HG03066 (cell line): ENCODE data around the gene PHAF1.

Experiments used
- ATAC-seq: cut with Tn5 transposase; IDR thresholded peaks from one replicate; pipeline ENCODE4 v1.9.1; 2021; ENCODE audit warnings: low read depth; ENCODE audit not compliant: unreplicated experiment

Gene PHAF1

GRCh38 chr16:67191995-67192681 is 82.4 kb downstream of the PHAF1 start, which contains the start of gene E2F4:
Gene E2F4, plus strand, starts transcription at chr16:67192155. Its CDS starts 73 bp downstream, at chr16:67192228.
- ATAC-seq = peak; percentile 89

- ATAC-seq = no peak
Measured at GRCh38 chr16:67192781-67193361, 83.1 kb downstream of the PHAF1 start.

DNA sequence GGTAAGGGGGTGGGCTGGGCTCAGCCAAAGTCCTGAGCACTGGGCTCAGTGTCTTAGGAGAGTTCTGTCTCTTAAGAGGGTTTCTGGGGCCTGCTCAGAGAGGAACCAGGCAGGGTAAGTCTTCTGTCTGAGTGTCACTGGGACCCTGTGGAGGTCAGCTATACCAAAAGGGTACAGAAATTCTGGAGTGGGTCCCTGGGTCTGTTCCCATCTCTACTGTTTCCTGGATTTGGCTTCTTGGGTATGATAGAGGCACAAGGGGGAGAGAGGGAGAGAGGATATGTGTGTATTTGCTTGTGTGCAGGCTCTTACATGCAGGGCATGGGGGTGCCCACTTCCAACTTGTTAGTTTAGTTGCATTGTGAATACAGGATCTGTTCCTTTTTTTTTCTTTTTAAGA is 83.8 kb downstream of the PHAF1 start:
- no peak for ATAC-seq

DNA sequence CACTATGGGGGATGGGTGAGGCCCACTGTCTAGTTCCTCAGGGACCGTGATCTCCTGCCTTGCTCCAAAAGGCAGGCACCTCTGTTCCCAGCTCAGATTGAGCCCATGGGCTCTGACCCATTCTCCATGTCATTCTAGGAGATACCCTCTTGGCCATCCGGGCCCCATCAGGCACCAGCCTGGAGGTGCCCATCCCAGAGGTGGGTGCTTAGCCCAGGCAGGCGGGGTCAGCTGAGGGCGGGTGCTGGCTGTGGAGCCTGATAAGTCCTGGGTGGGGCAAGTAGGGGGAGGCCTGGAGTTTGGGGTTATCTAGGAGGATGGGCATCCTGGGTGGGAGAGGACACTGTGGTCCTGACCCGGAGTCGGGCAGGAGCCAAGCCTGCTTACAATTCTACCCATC is 84.5 kb downstream of the PHAF1 start:
- no peak for ATAC-seq

GRCh38 chr16:67195676-67196075 is 85.9 kb downstream of the PHAF1 start:
- no peak for ATAC-seq

GRCh38 chr16:67196881-67197280 is 87.1 kb downstream of the PHAF1 start:
- ATAC-seq = no peak

DNA sequence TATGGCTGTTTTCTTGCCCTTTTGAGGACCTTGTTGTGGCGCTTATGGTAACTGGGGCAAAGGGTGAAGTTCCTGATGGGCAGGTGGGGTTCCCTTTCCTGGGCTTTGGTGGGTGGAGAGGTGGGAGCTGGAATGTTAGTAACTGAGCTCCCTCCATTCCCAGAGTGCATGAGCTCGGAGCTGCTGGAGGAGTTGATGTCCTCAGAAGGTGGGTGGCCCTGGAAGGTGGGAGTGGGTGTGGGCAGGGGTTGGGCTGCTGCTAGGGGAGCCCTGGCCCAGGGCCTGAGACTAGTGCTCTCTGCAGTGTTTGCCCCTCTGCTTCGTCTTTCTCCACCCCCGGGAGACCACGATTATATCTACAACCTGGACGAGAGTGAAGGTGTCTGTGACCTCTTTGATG is 88.0 kb downstream of the PHAF1 start:
- ATAC-seq = no peak
